Measurements from ENCODE around the gene CAP1. TPM values are rescaled to one million over a fixed set of nuclear protein-coding genes. Genes with fewer than 3 reads are reported as not detected.
"Not testable (repeated sequence)": the region's sequence is repeated elsewhere in the genome, so short reads cannot be mapped to it uniquely, and the experiment has no call there.

CAP1 gene
- total and polyA plus RNA-seq, 2 donors (not counting 3 experiments of a cell fraction or from before 2014, with no cell fraction given), result 191 to 427 TPM

GRCh38 chr1:40084750-40085149 is 44.2 kb downstream of the CAP1 start:
- H3K4me1 ChIP-seq (ENCODE audit: control insufficient read depth, extremely low read depth, insufficient read depth, low read length); H3K9me3 ChIP-seq (replicated peaks; ENCODE audit: control insufficient read depth, insufficient read depth, low read length); H3K4me3 ChIP-seq (replicated peaks in 1 of 3; ENCODE audit: insufficient read depth in 1 of 3, low read depth in 1 of 3, low read length in 3 of 3); H3K4me2 ChIP-seq (ENCODE audit: insufficient read depth, low read length); dilution Hi-C loops (cut with MboI; ENCODE audit: extremely low pct_ligation_motif_present, low sequenced_read_pairs); H3K9ac ChIP-seq (replicated peaks; ENCODE audit: extremely low read depth, insufficient read depth, low read length); H2AFZ ChIP-seq (ENCODE audit: low read depth, low read length); H3K9me1 ChIP-seq (replicated peaks; ENCODE audit: control insufficient read depth, extremely low read depth, insufficient read depth, low read length); H3K79me2 ChIP-seq (ENCODE audit: control insufficient read depth, insufficient read depth, low read length); H3K27me3 ChIP-seq (ENCODE audit: control insufficient read depth in 2 of 2, insufficient read depth in 2 of 2, low read length in 2 of 2); H3K36me3 ChIP-seq (ENCODE audit: control insufficient read depth in 2 of 2, extremely low read depth in 1 of 2, insufficient read depth in 2 of 2, low read length in 2 of 2); H4K20me1 ChIP-seq (replicated peaks; ENCODE audit: control insufficient read depth, extremely low read depth, insufficient read depth, low read length); H3K27ac ChIP-seq (ENCODE audit: insufficient read depth, low read depth, low read length); BruUV-seq (replicated peaks); POLR2A ChIA-PET: not testable (repeated sequence)
- CTCF ChIA-PET, result interaction anchor here (0.6 to 11.6 kb wide), 8 partner anchors 9 to 353 kb away, joined by 3 to 148 read pairs (median 4); no protein-coding TSS in a partner anchor
- peak; percentile 49 to 64 for TF ChIP-seq CTCF (IDR thresholded peaks at IDR 0.05; ENCODE audit: extremely low read depth in 1 of 2, insufficient read depth in 1 of 2, low read depth in 1 of 2, low read length in 2 of 2)
- intact Hi-C loops (cut with micrococcal nuclease), result loop anchor here (1.0 to 2.0 kb wide), 3 partner anchors 60 to 320 kb away; no protein-coding TSS in a partner anchor
- FAIRE-seq, result peak; percentile 90
- DNase-seq (ENCODE audit: low read depth, low spot score), result peak; percentile 63

GRCh38 chr1:40090652-40091355 is 50.3 kb downstream of the CAP1 start:
- H3K4me1 ChIP-seq (ENCODE audit: control insufficient read depth, extremely low read depth, insufficient read depth, low read length), result peaks cover 11% of the 10 kb centered on the region
- H3K36me3 ChIP-seq (ENCODE audit: control insufficient read depth in 2 of 2, extremely low read depth in 1 of 2, insufficient read depth in 2 of 2, low read length in 2 of 2), result peaks cover 4 to 7% of the 10 kb centered on the region in 2 experiments
- no peak overlapping the region for H3K9ac ChIP-seq (replicated peaks; ENCODE audit: extremely low read depth, insufficient read depth, low read length)
- intact Hi-C loops (cut with micrococcal nuclease) (no loop called here), dilution Hi-C loops (cut with MboI; ENCODE audit: extremely low pct_ligation_motif_present, low sequenced_read_pairs) (no loop called here)
- H3K27me3 ChIP-seq (ENCODE audit: control insufficient read depth in 2 of 2, insufficient read depth in 2 of 2, low read length in 2 of 2), result no peaks in the 10 kb centered on the region
- H3K27ac ChIP-seq (ENCODE audit: insufficient read depth, low read depth, low read length), result peak overlapping the region; percentile 30
- H3K9me1 ChIP-seq (replicated peaks; ENCODE audit: control insufficient read depth, extremely low read depth, insufficient read depth, low read length), result no peaks in the 10 kb centered on the region
- no peaks in the 10 kb centered on the region for H3K9me3 ChIP-seq (replicated peaks; ENCODE audit: control insufficient read depth, insufficient read depth, low read length)
- CTCF ChIA-PET, result interaction anchor here (0.7 to 2.2 kb wide), 9 partner anchors 8 to 248 kb away, joined by 3 to 12 read pairs (median 4); partner anchors contain the start of gene RLF
- DNase-seq (ENCODE audit: low read depth, low spot score), result peak; percentile 50
- H3K79me2 ChIP-seq (ENCODE audit: control insufficient read depth, insufficient read depth, low read length), result peaks cover 8% of the 10 kb centered on the region
- peak; percentile 23 for TF ChIP-seq FOS (IDR thresholded peaks at IDR 0.05; ENCODE audit: borderline replicate concordance, insufficient read depth, low read length)
- TF ChIP-seq JUN (IDR thresholded peaks at IDR 0.05; ENCODE audit: borderline replicate concordance, insufficient read depth, insufficient read length, low read depth), result peak; percentile 24
- TF ChIP-seq EZH2 (IDR thresholded peaks at IDR 0.05; ENCODE audit: borderline replicate concordance, low read depth, low read length, severe bottlenecking), result no peak
- POLR2A ChIA-PET, result no interaction called here
- H2AFZ ChIP-seq (ENCODE audit: low read depth, low read length), result no peak overlapping the region
- no peak overlapping the region for H3K4me3 ChIP-seq (replicated peaks in 1 of 3; ENCODE audit: insufficient read depth in 1 of 3, low read depth in 1 of 3, low read length in 3 of 3)
- peak overlapping the region; percentile 41 for H3K4me2 ChIP-seq (ENCODE audit: insufficient read depth, low read length)
- no TSS peak for BruUV-seq (replicated peaks)
- FAIRE-seq, result peak; percentile 63
- H4K20me1 ChIP-seq (replicated peaks; ENCODE audit: control insufficient read depth, extremely low read depth, insufficient read depth, low read length), result no peaks in the 10 kb centered on the region
